GM18499 (cell line): Measurements from ENCODE around the gene PHYHD1.

Experiments
- ATAC-seq: cut with Tn5 transposase; IDR thresholded peaks from one replicate; pipeline ENCODE4 v1.9.1; 2021; ENCODE audit warnings: moderate number of reproducible peaks; ENCODE audit not compliant: insufficient read depth, unreplicated experiment

Gene PHYHD1

DNA sequence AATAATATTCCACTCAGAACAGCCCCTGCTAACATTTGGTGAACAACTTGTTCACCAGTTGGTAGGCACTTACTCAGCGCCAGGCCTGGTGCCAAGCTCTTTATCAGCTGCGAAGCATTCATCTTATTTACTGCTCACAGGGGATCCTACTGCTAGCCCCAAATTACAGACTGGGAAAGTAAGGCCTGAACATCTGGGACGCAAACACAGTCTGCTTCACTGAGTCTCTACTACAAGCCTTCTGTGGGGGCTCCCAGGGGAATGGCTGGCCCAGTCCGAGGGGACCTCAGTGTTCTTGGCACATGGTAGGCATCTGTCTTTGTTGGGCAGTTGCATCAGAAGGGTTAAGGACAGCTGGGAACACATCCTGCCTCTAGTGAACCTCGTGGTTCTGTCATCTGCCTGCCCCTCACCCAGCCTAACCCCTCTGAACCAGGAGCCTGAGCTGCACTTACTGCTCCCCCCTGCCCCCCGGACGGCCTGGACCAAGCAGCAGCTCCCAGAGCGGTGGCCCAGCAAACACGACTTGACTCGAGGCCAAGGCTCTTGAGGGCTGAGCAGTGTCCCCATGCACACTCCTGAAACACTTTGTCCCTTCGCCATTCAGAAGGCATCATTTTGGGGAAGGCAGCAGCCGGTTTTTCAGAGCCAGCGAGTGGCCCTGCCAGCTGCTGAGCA lies at the start of gene PHYHD1:
Gene PHYHD1, plus strand, starts transcription at position 602 of the 678 bp plus-strand sequence. CDS start 1,342 bp downstream, outside the sequence.
- no peak for ATAC-seq

GRCh38 chr9:128877852-128878251 lies 42.9 kb upstream of the PHYHD1 start:
- no peak for ATAC-seq

DNA sequence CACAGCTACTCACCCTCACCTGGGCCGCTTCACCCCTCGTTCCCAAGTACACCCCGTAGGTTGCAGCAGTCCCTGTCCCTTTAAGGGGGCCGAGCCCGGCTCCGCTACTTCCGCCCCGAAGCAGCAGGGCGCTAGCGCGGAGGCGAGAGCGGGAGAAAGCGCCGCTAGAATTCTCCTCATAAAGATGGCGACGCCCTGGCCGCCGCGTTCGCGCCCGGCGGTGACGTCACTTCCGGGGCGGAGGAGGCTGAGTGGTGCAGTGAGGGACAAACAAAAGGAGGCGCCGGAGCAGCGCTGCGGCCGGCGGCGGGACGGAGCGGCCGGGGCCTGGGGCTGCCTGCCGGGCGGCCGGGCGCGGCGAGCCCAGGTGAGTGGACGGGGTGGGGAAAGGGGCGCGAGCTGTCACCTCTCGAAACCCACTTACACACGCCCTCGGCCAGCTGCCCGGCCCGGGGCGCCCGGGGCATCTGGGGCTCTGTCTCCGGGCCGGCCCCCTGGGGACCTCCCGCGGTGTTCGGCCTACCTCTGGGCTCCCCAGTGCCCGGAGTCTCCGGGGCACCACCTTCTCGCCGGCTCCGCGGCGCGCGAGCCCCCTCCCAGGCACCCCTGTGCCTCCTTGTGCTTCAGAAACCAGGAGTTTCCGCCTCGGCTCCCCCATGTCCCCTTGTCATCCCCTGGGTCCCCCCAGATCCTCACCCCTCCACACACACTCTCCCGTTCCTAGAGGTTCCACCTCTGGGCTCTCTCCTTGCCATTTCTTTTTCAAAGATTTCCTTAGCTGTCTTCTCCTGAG lies 38.7 kb upstream of the PHYHD1 start, which contains the start of the genes KYAT1 and LRRC8A:
Gene KYAT1, minus strand, starts transcription at position 67 of the 793 bp plus-strand sequence. CDS start 36,545 bp downstream, outside the sequence.
Gene LRRC8A, plus strand, starts transcription at position 250 of the 793 bp plus-strand sequence. CDS start 25,032 bp downstream, outside the sequence.
- peak; percentile 58 for ATAC-seq

GRCh38 chr9:128882677-128883603 lies 37.8 kb upstream of the PHYHD1 start:
- no peak for ATAC-seq

DNA sequence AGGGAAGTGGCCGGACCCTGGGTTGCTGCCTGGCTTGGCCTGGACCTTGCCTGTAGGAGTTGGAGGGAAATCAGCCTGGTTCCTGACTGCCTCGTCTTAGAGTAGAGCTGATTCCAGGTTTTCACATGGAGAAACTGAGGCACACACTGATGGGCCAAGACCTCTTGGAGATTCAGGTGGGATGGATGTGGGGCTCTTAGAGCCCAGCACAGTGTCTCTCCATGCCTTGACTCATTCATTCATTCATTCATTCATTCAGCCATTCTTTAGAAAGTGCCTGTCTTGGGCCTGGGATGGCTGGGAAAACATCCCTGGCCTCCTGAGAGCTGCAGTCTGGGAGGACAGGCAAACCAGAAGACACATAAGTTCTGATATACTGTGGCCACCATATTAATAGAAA lies 36.6 kb upstream of the PHYHD1 start:
- no peak for ATAC-seq

DNA sequence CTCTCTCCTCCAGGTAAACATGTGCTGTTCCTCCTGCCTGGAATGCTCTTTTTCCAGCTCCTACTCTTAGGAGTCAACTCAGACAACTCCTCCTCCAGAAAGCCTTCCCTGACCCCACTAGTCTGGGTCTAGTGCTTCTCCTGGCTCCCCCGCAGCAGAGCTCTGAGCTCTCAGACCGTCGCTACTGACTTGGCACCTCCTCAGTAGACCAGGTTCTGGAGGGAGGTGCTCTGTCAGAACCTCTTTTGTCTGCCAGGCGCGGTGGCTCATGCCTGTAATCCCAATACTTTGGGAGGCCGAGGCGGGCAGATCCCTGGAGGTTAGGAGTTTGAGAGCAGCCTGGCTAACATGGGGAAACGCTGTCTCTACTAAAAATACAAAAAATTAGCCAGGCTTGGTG lies 35.4 kb upstream of the PHYHD1 start:
- no peak for ATAC-seq

- no peak for ATAC-seq
These were observed 35.0 kb upstream of the PHYHD1 start for GRCh38 chr9:128885798-128886197.

GRCh38 chr9:128886211-128886891 lies 34.4 kb upstream of the PHYHD1 start:
- ATAC-seq = no peak

DNA sequence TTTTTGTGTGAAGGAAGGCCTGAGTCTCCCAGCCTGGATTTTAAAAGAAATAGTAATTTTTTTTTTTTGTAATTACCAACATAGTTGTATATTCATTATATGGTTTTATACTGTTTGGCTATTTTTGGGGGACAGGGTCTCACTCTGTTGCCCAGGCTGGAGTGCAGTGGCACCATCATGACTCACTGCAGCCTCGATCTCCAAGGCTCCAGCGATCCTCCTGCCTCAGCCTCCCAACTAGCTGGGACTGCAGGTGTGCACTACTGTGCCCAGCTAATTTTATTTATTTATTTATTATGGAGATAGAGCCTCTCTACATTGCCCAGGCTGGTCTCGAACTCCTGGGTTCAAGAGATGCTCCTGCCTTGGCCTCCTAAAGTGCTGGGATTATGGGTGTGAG lies 33.7 kb upstream of the PHYHD1 start:
- ATAC-seq = no peak

DNA sequence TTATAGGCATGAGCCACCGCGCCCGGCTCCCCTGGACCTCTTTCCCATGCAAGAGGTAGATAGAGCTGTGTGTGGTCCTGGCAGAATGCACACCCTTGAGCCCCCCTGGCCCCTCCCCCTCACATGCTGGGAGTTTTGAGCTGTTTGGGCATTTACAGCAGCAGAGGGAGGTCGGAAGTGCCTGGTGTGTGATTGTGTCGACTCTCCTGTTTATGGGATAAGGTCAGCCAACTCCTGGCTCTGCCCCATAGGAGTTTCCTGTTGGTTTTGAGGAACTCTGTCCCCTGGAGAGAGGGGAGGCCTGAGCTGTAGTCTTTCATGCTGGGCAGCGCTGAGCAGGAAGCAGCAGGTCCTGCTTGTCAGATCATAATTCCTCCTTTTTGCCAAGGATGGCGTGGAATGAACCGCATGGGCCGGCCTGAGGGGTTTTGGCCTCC lies 32.9 kb upstream of the PHYHD1 start:
- ATAC-seq = no peak

DNA sequence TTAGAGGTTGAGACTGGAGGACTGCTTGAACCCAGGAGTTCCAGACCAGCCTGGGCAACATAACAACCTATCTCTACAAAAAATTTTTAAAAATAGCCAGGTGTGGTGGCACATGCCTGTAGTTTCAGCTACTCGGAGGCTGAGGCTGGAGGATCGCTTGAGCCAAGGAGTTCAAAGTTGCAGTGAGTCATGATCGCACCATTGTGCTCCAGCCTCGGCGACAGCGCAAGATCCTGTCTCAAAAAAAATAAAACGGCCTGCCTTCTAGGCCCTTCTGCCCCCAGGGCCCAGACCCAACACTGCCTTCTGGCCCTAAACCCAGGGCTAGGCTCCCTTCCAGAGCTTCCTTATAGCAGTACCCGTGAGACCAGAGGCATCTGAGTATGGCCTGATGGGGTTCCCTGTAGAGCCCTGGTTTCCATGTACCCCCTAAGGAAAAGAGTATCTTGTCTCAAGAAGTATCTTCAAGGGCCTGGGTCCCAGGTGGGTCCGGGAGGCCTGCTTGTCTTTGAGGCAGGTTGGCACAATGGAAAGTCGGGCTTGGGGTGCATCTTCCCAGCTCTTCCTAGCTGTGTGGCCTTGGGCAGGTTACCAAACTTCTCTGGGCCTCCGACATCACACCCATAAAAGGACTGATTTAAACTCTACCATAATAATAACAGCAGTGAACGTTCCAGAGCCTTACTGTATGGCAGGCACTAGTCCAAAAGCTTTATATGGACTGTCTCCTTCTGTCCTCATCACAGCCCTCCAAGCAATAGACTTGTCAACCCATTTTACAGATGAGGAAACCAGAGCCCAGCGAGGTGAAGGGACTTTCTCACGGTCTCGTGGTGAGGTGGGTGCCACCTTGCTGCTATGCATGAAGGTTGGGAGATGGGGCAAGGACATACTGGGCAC lies 29.2 kb upstream of the PHYHD1 start:
- ATAC-seq = no peak

DNA sequence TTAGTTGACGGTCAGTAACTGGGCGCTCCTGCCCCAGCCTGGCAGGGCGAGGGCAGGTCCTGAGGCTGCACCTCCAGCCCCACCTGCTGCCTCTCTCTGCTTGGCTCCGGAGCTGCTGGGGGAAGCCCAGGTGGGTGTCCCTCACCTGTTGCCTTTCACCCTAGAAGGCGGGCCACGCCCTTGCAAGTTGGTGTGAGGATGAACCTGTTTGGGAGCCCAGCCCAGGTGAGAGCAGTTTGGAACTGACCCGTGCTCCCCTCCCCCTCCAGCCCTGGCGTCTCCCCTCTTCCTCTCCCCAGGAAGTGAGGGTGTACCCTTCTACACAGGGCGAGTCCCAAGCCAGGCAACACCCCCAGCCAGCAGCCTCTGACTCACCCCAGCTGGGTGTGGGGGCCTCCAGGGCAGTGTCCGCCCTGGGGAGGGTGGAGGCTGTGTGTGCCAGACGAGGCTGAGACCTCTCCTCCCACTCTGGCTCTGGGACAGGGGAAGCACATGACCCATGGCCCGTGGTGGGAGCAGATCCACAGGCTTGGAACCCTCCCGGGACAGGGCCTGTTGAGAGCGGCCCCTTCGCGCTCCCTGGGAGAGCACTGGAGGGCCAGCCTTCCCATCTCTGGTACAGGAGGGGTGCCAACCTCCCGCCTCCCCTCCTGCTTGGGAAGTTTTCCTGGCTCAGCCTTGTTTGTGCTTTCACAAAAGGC lies 28.4 kb upstream of the PHYHD1 start:
- ATAC-seq = no peak

DNA sequence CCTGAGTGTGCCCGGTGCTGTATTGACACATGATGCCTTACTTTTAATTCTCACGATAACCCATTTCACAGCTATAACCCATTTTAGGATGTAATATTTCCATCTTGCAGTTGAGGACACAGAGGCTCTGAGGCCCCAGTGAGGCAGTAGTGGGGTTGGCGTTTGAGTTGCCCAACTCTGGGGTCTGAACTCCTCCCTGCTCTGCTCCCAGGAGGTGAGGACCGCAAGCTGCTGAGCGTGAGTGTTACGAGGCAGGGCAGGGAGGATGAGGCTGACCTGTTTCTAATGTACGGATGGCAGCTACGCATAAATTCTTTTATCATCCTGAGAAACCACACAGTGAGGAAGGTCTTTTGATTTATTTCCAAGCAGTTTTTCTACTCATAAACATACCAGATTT lies 27.4 kb upstream of the PHYHD1 start:
- ATAC-seq = no peak

- ATAC-seq = no peak
These were observed 26.0 kb upstream of the PHYHD1 start for GRCh38 chr9:128894764-128895163.

- ATAC-seq = no peak
These were observed 25.2 kb upstream of the PHYHD1 start for GRCh38 chr9:128895556-128895955.

GRCh38 chr9:128898382-128898781 lies 22.4 kb upstream of the PHYHD1 start:
- ATAC-seq = no peak

DNA sequence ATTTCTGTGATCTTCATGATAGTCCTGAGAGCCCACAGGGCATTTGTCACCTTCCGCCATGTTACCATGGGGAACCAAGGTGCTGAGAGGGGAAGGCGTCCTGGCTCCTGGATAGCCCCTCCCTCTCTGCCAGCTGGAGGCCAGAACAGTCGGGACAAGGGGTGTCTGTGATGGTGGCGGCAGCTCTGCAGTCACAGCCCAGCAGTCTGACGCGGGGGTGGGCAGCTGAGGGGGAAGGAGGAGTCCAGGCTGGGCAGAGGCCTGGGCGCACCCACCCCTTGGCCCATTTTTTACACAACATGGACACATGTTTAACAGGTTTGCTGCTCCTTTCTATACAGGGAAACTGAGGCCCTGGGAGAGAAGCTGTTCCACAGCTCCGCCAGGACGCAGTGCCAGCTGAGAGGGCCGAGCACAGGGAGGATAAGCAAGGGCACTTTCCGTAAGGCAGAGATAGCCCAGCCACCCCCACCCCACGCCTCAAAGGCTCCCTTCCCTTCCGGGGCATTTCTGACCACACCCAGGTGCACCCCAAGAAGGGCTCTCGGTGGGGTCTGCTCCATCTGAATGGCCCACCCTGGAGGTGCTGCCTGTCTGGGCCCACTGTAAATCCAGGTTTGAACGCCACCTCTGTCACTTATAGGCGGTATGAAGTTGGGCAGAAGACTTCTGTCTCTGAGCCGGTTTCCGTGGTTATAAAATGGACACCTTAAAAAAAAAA lies 21.8 kb upstream of the PHYHD1 start:
- no peak for ATAC-seq
